OCI-LY7 (cell line): ENCODE data around the gene GALNT14.

Experiments used
- CTCF ChIP-seq: fragments of 200-600 bp; sonication (generic); conservative IDR thresholded peaks from 2 replicates; pipeline ENCODE4 v1.5.1; 2014; ENCODE audit warnings: mild to moderate bottlenecking, antibody characterized with exemption, low read length, moderate library complexity, mixed read lengths
- EZH2phosphoT487 ChIP-seq: fragments of 200-600 bp; sonication (generic); IDR thresholded peaks from 2 replicates; pipeline ENCODE4 v1.6.1; 2018; ENCODE audit warnings: low read depth, borderline replicate concordance, mild to moderate bottlenecking, mixed run types, antibody characterized with exemption, low read length, moderate library complexity, mixed read lengths

- TF ChIP-seq CTCF (no peak), EZH2phosphoT487 (no peak)
Measured at GRCh38 chr2:31066551-31066950, 71.7 kb downstream of the GALNT14 start.
